HUES48 (cell line): ENCODE measurements around the gene CDK15.

ENCODE experiments used
- H3K27ac ChIP-seq: one replicate; pipeline ENCODE4 v1.7.0; 2013; ENCODE audit warnings: low read depth, low read length, inconsistent platforms
- H3K27me3 ChIP-seq: 2 replicates; pipeline ENCODE4 v1.6.1; 2013; ENCODE audit warnings: mild to moderate bottlenecking, low read length; ENCODE audit not compliant: control insufficient read depth, insufficient read depth
- H3K36me3 ChIP-seq: 2 replicates; pipeline ENCODE4 v1.6.1; 2013; ENCODE audit warnings: low read length; ENCODE audit not compliant: control insufficient read depth, insufficient read depth
- H3K4me1 ChIP-seq: 2 replicates; pipeline ENCODE4 v1.6.1; 2013; ENCODE audit warnings: mild to moderate bottlenecking, low read length; ENCODE audit not compliant: control insufficient read depth, insufficient read depth
- H3K4me3 ChIP-seq: 2 replicates; pipeline ENCODE4 v1.5.1; 2013; ENCODE audit warnings: mild to moderate bottlenecking, low read depth, low read length
- H3K9ac ChIP-seq: 2 replicates; pipeline ENCODE4 v1.6.1; 2013; ENCODE audit warnings: mild to moderate bottlenecking, low read depth, low read length, moderate library complexity
- H3K9me3 ChIP-seq: 2 replicates; pipeline ENCODE4 v1.6.1; 2013; ENCODE audit warnings: low read length; ENCODE audit not compliant: control insufficient read depth, insufficient read depth

Gene CDK15

GRCh38 chr2:201852462-201852861, 46.1 kb downstream of the CDK15 start:
- Histone ChIP-seq H3K27ac (no peak overlapping the region), H3K4me1 (peaks cover 17% of the 10 kb centered on the region; the same call in 1 of the 2 replicates), H3K36me3 (no peaks in the 10 kb centered on the region), H3K9me3 (no peaks in the 10 kb centered on the region), H3K4me3 (no peak overlapping the region), H3K27me3 (no peaks in the 10 kb centered on the region), H3K9ac (no peak overlapping the region)

- Histone ChIP-seq H3K27me3 (no peaks in the 10 kb centered on the region), H3K4me3 (no peak overlapping the region), H3K9me3 (no peaks in the 10 kb centered on the region), H3K9ac (no peak overlapping the region), H3K36me3 (no peaks in the 10 kb centered on the region), H3K4me1 (peaks cover 17% of the 10 kb centered on the region; the same call in 1 of the 2 replicates), H3K27ac (no peak overlapping the region)
Measured at GRCh38 chr2:201852878-201853415, 46.6 kb downstream of the CDK15 start.

- Histone ChIP-seq H3K27ac (no peak overlapping the region), H3K4me3 (no peak overlapping the region), H3K4me1 (peaks cover 27% of the 10 kb centered on the region), H3K9me3 (no peaks in the 10 kb centered on the region), H3K9ac (no peak overlapping the region), H3K27me3 (no peaks in the 10 kb centered on the region), H3K36me3 (no peaks in the 10 kb centered on the region)
Measured at GRCh38 chr2:201854221-201854801, 48.0 kb downstream of the CDK15 start.

- H3K27me3 ChIP-seq: no peaks in the 10 kb centered on the region
- H3K9me3 ChIP-seq: no peaks in the 10 kb centered on the region
- no peak overlapping the region for H3K27ac ChIP-seq
- H3K9ac ChIP-seq: no peak overlapping the region
- H3K36me3 ChIP-seq: no peaks in the 10 kb centered on the region
- peaks cover 32% of the 10 kb centered on the region for H3K4me1 ChIP-seq
- no peak overlapping the region for H3K4me3 ChIP-seq
Measured at GRCh38 chr2:201854841-201855240, 48.5 kb downstream of the CDK15 start.

GRCh38 chr2:201855356-201855755, 49.0 kb downstream of the CDK15 start:
- H3K9ac ChIP-seq: no peak overlapping the region
- no peak overlapping the region for H3K27ac ChIP-seq

GRCh38 chr2:201857326-201857725, 51.0 kb downstream of the CDK15 start:
- H3K36me3 ChIP-seq: no peaks in the 10 kb centered on the region
- H3K9me3 ChIP-seq: no peaks in the 10 kb centered on the region
- no peak overlapping the region for H3K27ac ChIP-seq
- H3K27me3 ChIP-seq: no peaks in the 10 kb centered on the region
- no peak overlapping the region for H3K4me3 ChIP-seq
- no peak overlapping the region for H3K9ac ChIP-seq
- peaks cover 43% of the 10 kb centered on the region for H3K4me1 ChIP-seq

More at GRCh38 chr2:201855356-201855755, 49.0 kb downstream of the CDK15 start:
- Histone ChIP-seq H3K9me3 (no peaks in the 10 kb centered on the region), H3K4me3 (no peak overlapping the region), H3K27me3 (no peaks in the 10 kb centered on the region), H3K36me3 (no peaks in the 10 kb centered on the region), H3K4me1 (peaks cover 38% of the 10 kb centered on the region)

- H3K9ac ChIP-seq: no peak overlapping the region
- H3K36me3 ChIP-seq: no peaks in the 10 kb centered on the region
- H3K27ac ChIP-seq: peak overlapping the region; percentile 61
- H3K4me1 ChIP-seq: peaks cover 34% of the 10 kb centered on the region
- peak overlapping the region; percentile 52 for H3K4me3 ChIP-seq
- H3K27me3 ChIP-seq: no peaks in the 10 kb centered on the region
- no peaks in the 10 kb centered on the region for H3K9me3 ChIP-seq
Measured at GRCh38 chr2:201858281-201859184, 52.2 kb downstream of the CDK15 start.

GRCh38 chr2:201859949-201860348, 53.6 kb downstream of the CDK15 start:
- H3K27ac ChIP-seq: peak overlapping the region; percentile 26
- no peaks in the 10 kb centered on the region for H3K27me3 ChIP-seq
- H3K9ac ChIP-seq: no peak overlapping the region
- H3K36me3 ChIP-seq: no peaks in the 10 kb centered on the region
- no peak overlapping the region for H3K4me3 ChIP-seq
- peaks cover 31% of the 10 kb centered on the region for H3K4me1 ChIP-seq
- no peaks in the 10 kb centered on the region for H3K9me3 ChIP-seq

- H3K9me3 ChIP-seq: no peaks in the 10 kb centered on the region
- no peaks in the 10 kb centered on the region for H3K36me3 ChIP-seq
- peaks cover 28% of the 10 kb centered on the region for H3K4me1 ChIP-seq
- H3K27me3 ChIP-seq: no peaks in the 10 kb centered on the region
- H3K9ac ChIP-seq: no peak overlapping the region
- no peak overlapping the region for H3K4me3 ChIP-seq
- H3K27ac ChIP-seq: peak overlapping the region; percentile 24
Measured at GRCh38 chr2:201860636-201861066, 54.3 kb downstream of the CDK15 start.

GRCh38 chr2:201862843-201863242, 56.5 kb downstream of the CDK15 start:
- no peak overlapping the region for H3K27ac ChIP-seq
- no peak overlapping the region for H3K9ac ChIP-seq
- no peaks in the 10 kb centered on the region for H3K9me3 ChIP-seq
- H3K4me3 ChIP-seq: no peak overlapping the region
- no peaks in the 10 kb centered on the region for H3K27me3 ChIP-seq
- H3K4me1 ChIP-seq: peaks cover 42% of the 10 kb centered on the region
- H3K36me3 ChIP-seq: no peaks in the 10 kb centered on the region
